Kidney (tissue), 14 donors: ENCODE data around the gene MRPL32. TPM values are rescaled to one million over a fixed set of nuclear protein-coding genes. Genes with fewer than 3 reads are reported as not detected.

Experiments used
- DNase-seq, 5 donors: peaks; one replicate each; pipeline ENCODE4 v3.0.0-alpha.2; 2013 to 2020
- FAIRE-seq: peaks from 2 replicates; lab custom pipeline; 2012; peaks lifted over from hg19 to GRCh38; lab: Jason Lieb, UNC
- H3K27ac ChIP-seq, 2 donors: one replicate each; pipeline ENCODE4 v1.7.0; 2013; ENCODE audit warnings: low read depth in 2 of 2, low read length in 2 of 2, inconsistent platforms in 1 of 2
- H3K27me3 ChIP-seq: one replicate; pipeline ENCODE4 v1.7.1; 2013; ENCODE audit warnings: low read length, inconsistent platforms; ENCODE audit not compliant: control insufficient read depth, insufficient read depth
- H3K36me3 ChIP-seq, 3 donors: one replicate each; pipeline versions ENCODE4 v1.7.0 to v1.7.1; 2013; ENCODE audit warnings: low read length in 3 of 3, control low read depth in 1 of 3, inconsistent platforms in 1 of 3; ENCODE audit not compliant: insufficient read depth in 3 of 3, control insufficient read depth in 2 of 3
- H3K4me1 ChIP-seq, 3 donors: one replicate each; pipeline versions ENCODE4 v1.7.0 to v1.7.1; 2013; ENCODE audit warnings: low read length in 3 of 3, inconsistent platforms in 1 of 3, low read depth in 1 of 3; ENCODE audit not compliant: control insufficient read depth in 2 of 3, insufficient read depth in 2 of 3
- H3K4me3 ChIP-seq, 3 donors: one replicate each; pipeline versions ENCODE4 v1.7.0 to v1.8.1; 2013; ENCODE audit warnings: low read length in 3 of 3, control low read depth in 1 of 3, inconsistent platforms in 1 of 3
- H3K9ac ChIP-seq, 3 donors: one replicate each; pipeline versions ENCODE4 v1.7.0 to v1.7.1; 2013; ENCODE audit warnings: low read length in 3 of 3, control low read depth in 1 of 3, inconsistent platforms in 1 of 3
- H3K9me3 ChIP-seq, 3 donors: one replicate each; pipeline versions ENCODE4 v1.7.0 to v1.7.1; 2013; ENCODE audit warnings: low read length in 3 of 3, control low read depth in 1 of 3, inconsistent platforms in 1 of 3; ENCODE audit not compliant: control insufficient read depth in 2 of 3, insufficient read depth in 1 of 3
- CTCF ChIP-seq: IDR thresholded peaks from 3 replicates; pipeline ENCODE4 v1.5.1; 2012; ENCODE audit warnings: mild to moderate bottlenecking, moderate library complexity, borderline replicate concordance; ENCODE audit not compliant: insufficient read depth; ENCODE audit errors: extremely low read depth
- intact Hi-C: fragments of 100-400 bp; cut with DNase I; formaldehyde crosslinking; loops from one replicate; pipeline ENCODE4 v1.11.1; 2022
- polyA plus RNA-seq: library from polyadenylated mRNA; stranded (reverse); fragments of 350-450 nt; fragmentation: Illumina TruSeq; extraction: RNeasy Lipid Tissue Mini Kit (QIAGEN cat#74804); gene quantifications from one replicate; pipeline ENCODE4 v1.2.3, GENCODE V29; 2014; ENCODE audit warnings: low read depth, low replicate concordance; ENCODE audit not compliant: insufficient read depth
- total RNA-seq: library from RNA; stranded (reverse); fragmentation: NEBNext Ultra II Directional; extraction: Animal tissue kit (Norgen Biotek cat#: 25700); gene quantifications from one replicate; pipeline ENCODE4 v1.2.1, GENCODE V29; 2021
- donor health status: control.
- donor health status: control.
- donor health status: control.
- donor health status: control.
- donor health status: control.
- donor health status: DM: yes; HTN: yes; CAD: no.
- donor health status: Normal renal cell carcinoma (clear cell type).

Gene MRPL32
- total and polyA plus RNA-seq, 2 donors from 2014 or later = 45.8 to 101 TPM

GRCh38 chr7:42959549-42959948 is 27.4 kb downstream of the MRPL32 start:
- FAIRE-seq = no peak
- no peak for TF ChIP-seq CTCF

GRCh38 chr7:42960762-42961161 is 28.6 kb downstream of the MRPL32 start:
- Histone ChIP-seq H3K4me1 (no peaks in the 10 kb centered on the region), H3K27me3 (no peaks in the 10 kb centered on the region), H3K9ac (no peak overlapping the region), H3K9me3 (no peaks in the 10 kb centered on the region), H3K36me3 (no peaks in the 10 kb centered on the region), H3K4me3 (no peak overlapping the region), H3K27ac (no peak overlapping the region)
- no peak for TF ChIP-seq CTCF
- FAIRE-seq = no peak
- intact Hi-C loops = no loop called here
- no peak for DNase-seq

More at GRCh38 chr7:42959549-42959948, 27.4 kb downstream of the MRPL32 start:
- no peak for DNase-seq
- intact Hi-C loops = no loop called here
- Histone ChIP-seq H3K9ac (no peak overlapping the region), H3K36me3 (no peaks in the 10 kb centered on the region), H3K4me1 (no peaks in the 10 kb centered on the region), H3K27me3 (no peaks in the 10 kb centered on the region), H3K9me3 (no peaks in the 10 kb centered on the region), H3K4me3 (no peak overlapping the region), H3K27ac (no peak overlapping the region)

GRCh38 chr7:42961170-42961569 is 29.0 kb downstream of the MRPL32 start:
- Histone ChIP-seq H3K4me3 (no peak overlapping the region), H3K9ac (no peak overlapping the region), H3K27me3 (no peaks in the 10 kb centered on the region), H3K9me3 (no peaks in the 10 kb centered on the region), H3K27ac (no peak overlapping the region), H3K36me3 (no peaks in the 10 kb centered on the region), H3K4me1 (no peaks in the 10 kb centered on the region)
- no peak for FAIRE-seq
- no peak for TF ChIP-seq CTCF
- intact Hi-C loops = no loop called here
- DNase-seq = no peak

GRCh38 chr7:42964293-42964692 is 32.1 kb downstream of the MRPL32 start:
- FAIRE-seq = no peak
- no peak for TF ChIP-seq CTCF

More at GRCh38 chr7:42964293-42964692, 32.1 kb downstream of the MRPL32 start:
- no peaks in the 10 kb centered on the region for H3K9me3 ChIP-seq
- H3K36me3 ChIP-seq = no peaks in the 10 kb centered on the region
- no peak for DNase-seq
- H3K27ac ChIP-seq = no peak overlapping the region
- no peak overlapping the region for H3K9ac ChIP-seq
- intact Hi-C loops = no loop called here
- H3K4me3 ChIP-seq = no peak overlapping the region
- H3K27me3 ChIP-seq = no peaks in the 10 kb centered on the region
- H3K4me1 ChIP-seq = no peaks in the 10 kb centered on the region
